Stimulated activated CD8-positive, alpha-beta memory T cell treated with anti-CD3 and anti-CD28 coated beads, Interleukin-12 subunit alpha, Interleukin-12 subunit beta, amount 100 ng/mL, for 4 hours (primary cell): ENCODE measurements around the gene B4GALT5.

Experiments used
- DNase-seq: peaks from one replicate; pipeline ENCODE4 v3.0.0-alpha.2; 2020; ENCODE audit warnings: low read depth

B4GALT5 gene

DNA sequence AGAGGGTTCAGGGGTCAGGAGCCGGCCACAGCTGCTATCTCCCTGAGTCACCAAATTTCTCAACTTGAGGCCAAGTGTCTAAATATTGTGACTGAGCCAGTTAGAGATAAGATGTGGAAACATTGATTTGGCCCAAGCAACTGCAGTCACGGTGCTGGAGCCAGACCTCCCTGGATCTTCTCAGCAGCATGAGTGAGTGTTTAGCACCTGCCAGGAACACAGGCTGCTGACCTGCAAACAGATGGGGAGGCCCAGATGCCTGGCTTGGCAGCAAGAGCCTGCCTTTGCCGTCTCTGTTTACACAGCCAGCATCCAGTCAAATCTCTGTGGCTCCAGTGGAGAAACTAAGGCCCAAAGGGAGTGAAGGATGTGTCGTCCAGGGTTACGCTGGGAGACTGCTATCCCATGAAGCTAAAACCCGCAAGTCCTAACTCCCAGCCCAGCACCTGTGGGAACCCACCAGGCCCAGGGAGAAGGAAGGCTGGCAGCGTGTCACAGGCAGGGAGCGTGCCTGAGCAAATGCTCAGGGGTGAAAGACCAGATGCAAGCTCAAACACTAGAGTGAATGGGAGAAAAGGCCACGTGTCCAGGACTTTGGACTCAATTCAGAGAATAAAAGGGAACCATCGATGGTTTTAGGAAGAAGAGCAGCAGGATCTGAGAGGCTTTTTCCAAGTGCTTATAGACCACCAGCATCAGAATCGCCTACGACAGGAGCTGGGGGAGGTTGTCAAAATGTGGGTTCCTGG is 129.8 kb downstream of the B4GALT5 start:
- no peak for DNase-seq

DNA sequence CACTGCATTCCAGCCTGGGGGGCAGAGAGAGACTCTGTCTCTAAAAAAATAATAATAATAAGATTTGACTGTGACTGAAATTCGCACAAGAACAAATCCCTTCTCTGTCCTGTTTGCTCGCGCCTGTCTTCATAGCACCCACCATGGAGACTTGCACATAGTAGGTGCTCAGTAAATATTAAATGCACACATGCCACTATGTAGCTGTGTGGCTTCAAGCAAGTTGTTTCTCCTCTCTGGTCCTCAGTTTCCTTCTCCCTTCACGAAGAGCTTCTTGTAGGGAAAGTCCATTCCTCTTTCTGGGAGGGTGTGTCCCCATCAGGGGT is 130.4 kb downstream of the B4GALT5 start:
- DNase-seq = no peak
